Thymus (tissue), 11 donors: Measurements from ENCODE around the gene GLRA1. TPM values are rescaled to one million over a fixed set of nuclear protein-coding genes. Genes with fewer than 3 reads are reported as not detected.
"Not testable (repeated sequence)": the region's sequence is repeated elsewhere in the genome, so short reads cannot be mapped to it uniquely, and the experiment has no call there.

Experiments used
- DNase-seq, 9 donors: peaks; one replicate each; pipeline ENCODE4 v3.0.0-alpha.2; 2013; ENCODE audit warnings: low spot score in 9 of 9, low read depth in 6 of 9, missing footprints in 1 of 9
- H3K27ac ChIP-seq, 2 donors: one replicate each; pipeline ENCODE4 v1.5.1; 2013; ENCODE audit warnings: control low read depth in 1 of 2, low read depth in 1 of 2, low read length in 1 of 2, mild to moderate bottlenecking in 1 of 2, moderate library complexity in 1 of 2
- H3K27me3 ChIP-seq, 2 donors: one replicate each; pipeline ENCODE4 v1.5.1; 2013; ENCODE audit warnings: low read length in 1 of 2; ENCODE audit not compliant: control insufficient read depth in 2 of 2, insufficient read depth in 1 of 2
- H3K36me3 ChIP-seq, 2 donors: one replicate each; pipeline ENCODE4 v1.5.1; 2013; ENCODE audit warnings: low read length in 1 of 2, mild to moderate bottlenecking in 1 of 2, moderate library complexity in 1 of 2; ENCODE audit not compliant: control insufficient read depth in 2 of 2, insufficient read depth in 2 of 2
- H3K4me1 ChIP-seq, 2 donors: one replicate each; pipeline ENCODE4 v1.5.1; 2013; ENCODE audit warnings: low read length in 2 of 2; ENCODE audit not compliant: control insufficient read depth in 2 of 2, insufficient read depth in 2 of 2
- H3K4me3 ChIP-seq, 2 donors: one replicate each; pipeline ENCODE4 v1.5.1; 2013; ENCODE audit warnings: low read length in 2 of 2, control low read depth in 1 of 2, mild to moderate bottlenecking in 1 of 2
- H3K9me3 ChIP-seq, 2 donors: one replicate each; pipeline ENCODE4 v1.5.1; 2013; ENCODE audit warnings: low read length in 1 of 2, mild to moderate bottlenecking in 1 of 2; ENCODE audit not compliant: control insufficient read depth in 2 of 2, insufficient read depth in 1 of 2
- WGBS: extraction: QIAGEN DNeasy Blood & Tissue Kit; methylation state at CpG from one replicate; pipeline ENCODE4 v1.1.7; 2013; 5-methylcytosine and 5-hydroxymethylcytosine counted together
- polyA plus RNA-seq: library from polyadenylated mRNA; stranded (reverse); fragments of 200-250 nt; gene quantifications from one replicate; pipeline ENCODE4 v1.2.3, GENCODE V29; 2013
- total RNA-seq: library from RNA; stranded (reverse); fragments of 120-200 nt; gene quantifications from one replicate; pipeline ENCODE4 v1.2.4, GENCODE V29; 2013
- donor health status: healthy.

The GLRA1 gene
- total and polyA plus RNA-seq, 2 donors = not detected

DNA sequence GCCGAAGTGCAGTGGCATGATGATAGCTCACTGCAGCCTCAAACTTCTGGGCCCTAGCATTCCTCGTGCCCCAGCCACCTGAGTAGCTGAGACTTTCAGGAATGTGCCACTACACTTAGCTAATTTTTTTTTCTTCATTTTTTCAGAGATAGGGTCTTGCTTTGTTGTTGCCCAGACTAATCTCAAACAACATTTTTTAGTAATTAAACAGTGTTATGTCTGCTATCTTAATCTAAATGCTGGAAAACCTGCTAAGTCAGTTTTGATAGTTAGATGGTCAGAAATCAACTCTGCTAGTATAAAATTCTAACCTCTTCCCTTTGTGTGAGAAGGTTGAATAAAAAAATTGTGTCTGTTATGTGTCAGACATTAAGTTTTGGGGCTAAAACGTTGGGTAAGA lies 140.5 kb downstream of the GLRA1 start:
- no peak for DNase-seq
- H3K4me3 ChIP-seq = no peak overlapping the region
- WGBS = 86% methylated on average over 3 of the region's 3 CpGs
- H3K36me3 ChIP-seq = peaks cover 5 to 26% of the 10 kb centered on the region in 2 donors
- no peak overlapping the region for H3K27ac ChIP-seq
- no peaks in the 10 kb centered on the region for H3K27me3 ChIP-seq
- H3K4me1 ChIP-seq = no peaks in the 10 kb centered on the region
- no peaks in the 10 kb centered on the region for H3K9me3 ChIP-seq

DNA sequence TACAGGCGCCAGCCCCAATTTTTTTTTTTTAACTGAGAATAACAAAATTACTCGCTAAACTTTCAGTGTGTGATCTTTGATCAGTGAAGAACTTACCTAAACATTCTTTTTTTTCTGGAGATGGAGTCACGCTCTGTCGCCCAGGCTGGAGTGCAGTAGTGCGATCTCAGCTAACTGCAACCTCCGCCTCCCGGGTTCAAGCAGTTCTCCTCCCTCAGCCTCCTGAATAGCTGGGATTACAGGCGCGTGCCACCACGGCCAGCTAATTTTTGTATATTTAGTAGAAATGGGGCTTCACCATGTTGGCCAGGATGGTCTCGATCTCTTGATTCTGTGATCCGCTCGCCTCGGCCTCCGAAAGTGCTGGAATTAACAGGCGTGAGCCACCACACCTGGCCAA lies 141.0 kb downstream of the GLRA1 start:
- H3K9me3 ChIP-seq, H3K4me3 ChIP-seq, DNase-seq, H3K27ac ChIP-seq, H3K4me1 ChIP-seq, H3K27me3 ChIP-seq: not testable (repeated sequence)
- peaks cover 6 to 24% of the 10 kb centered on the region in 2 donors for H3K36me3 ChIP-seq
- 98% methylated on average over 16 of the region's 16 CpGs for WGBS

DNA sequence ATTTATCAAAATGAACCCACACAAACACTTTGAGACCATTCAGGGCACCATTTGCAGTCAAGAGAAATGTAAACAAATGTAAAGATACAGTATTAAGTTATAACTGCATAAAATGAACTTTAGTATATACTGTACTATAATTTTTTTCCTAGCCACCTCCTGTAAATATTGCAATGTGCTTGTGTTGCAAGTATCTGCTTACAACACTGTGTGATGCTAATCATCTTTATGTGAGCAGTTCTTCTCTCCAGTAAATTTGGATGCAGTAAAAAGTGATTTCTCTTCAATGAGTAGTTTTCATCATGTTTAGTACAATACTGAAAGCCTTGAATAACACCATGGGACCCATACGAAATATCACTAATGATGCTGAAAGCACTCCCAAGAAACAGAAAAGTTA lies 143.4 kb downstream of the GLRA1 start:
- no peaks in the 10 kb centered on the region for H3K9me3 ChIP-seq
- no peak overlapping the region for H3K4me3 ChIP-seq
- no peak overlapping the region for H3K27ac ChIP-seq
- 75% methylated on average over 1 of the region's 1 CpG for WGBS
- H3K36me3 ChIP-seq = peaks cover 3 to 17% of the 10 kb centered on the region in 2 donors
- DNase-seq = no peak
- H3K4me1 ChIP-seq = no peaks in the 10 kb centered on the region
- no peaks in the 10 kb centered on the region for H3K27me3 ChIP-seq

DNA sequence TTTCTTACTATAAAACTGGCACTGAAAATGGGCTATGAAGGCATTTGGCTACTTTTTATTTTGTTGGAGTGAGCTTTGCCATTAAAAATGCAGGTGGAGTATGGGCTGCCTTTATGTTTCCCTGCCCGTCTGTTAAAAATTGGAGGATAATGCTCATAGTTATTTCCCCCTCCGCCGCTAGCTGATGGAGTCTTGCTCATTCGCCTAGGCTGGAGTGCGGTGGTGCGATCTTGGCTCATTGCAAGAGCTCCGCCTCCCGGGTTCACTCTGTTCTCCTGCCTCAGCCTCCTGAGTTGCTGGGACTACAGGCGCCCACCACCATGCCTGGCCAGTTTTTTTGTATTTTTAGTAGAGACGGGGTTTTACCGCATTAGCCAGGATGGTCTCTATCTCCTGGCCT lies 144.3 kb downstream of the GLRA1 start:
- no peak for DNase-seq
- H3K27ac ChIP-seq = no peak overlapping the region
- H3K4me3 ChIP-seq = no peak overlapping the region
- H3K4me1 ChIP-seq = no peaks in the 10 kb centered on the region
- H3K36me3 ChIP-seq = peaks cover 3 to 17% of the 10 kb centered on the region in 2 donors
- 97% methylated on average over 11 of the region's 11 CpGs for WGBS
- no peaks in the 10 kb centered on the region for H3K9me3 ChIP-seq
- H3K27me3 ChIP-seq = no peaks in the 10 kb centered on the region

DNA sequence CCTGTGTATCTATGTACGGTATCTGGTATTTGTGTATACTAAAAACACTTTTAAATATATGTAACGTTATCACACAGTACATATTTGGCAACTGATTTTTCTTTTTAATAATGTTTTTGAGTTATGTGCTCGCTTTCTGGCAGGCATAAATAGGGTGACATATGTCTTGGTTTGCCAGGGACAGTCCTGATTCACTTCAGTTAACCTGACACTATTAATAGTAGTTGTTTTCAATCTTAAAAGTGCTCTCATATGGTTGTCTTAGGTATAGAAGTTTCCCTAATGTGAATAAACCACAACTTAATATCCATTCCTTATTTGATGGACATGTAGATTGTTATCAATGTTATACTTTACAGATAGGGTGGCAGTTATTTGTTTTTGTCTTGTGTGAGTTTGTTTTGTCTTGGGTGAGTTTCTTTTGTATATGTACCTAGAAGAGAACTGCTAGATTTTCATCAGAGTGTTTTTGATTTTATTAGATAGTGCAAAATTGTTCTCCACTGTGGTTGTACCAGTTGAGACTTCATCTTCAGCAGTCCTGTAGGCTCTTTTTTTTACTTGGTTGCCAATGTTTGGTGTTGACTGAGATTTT lies 145.0 kb downstream of the GLRA1 start:
- H3K27ac ChIP-seq = no peak overlapping the region
- 92% methylated on average over 3 of the region's 3 CpGs for WGBS
- H3K27me3 ChIP-seq = no peaks in the 10 kb centered on the region
- peaks cover 1 to 3% of the 10 kb centered on the region in 2 donors for H3K4me1 ChIP-seq
- no peaks in the 10 kb centered on the region for H3K9me3 ChIP-seq
- H3K4me3 ChIP-seq = no peak overlapping the region
- DNase-seq = no peak
- H3K36me3 ChIP-seq = peaks cover 3 to 17% of the 10 kb centered on the region in 2 donors

DNA sequence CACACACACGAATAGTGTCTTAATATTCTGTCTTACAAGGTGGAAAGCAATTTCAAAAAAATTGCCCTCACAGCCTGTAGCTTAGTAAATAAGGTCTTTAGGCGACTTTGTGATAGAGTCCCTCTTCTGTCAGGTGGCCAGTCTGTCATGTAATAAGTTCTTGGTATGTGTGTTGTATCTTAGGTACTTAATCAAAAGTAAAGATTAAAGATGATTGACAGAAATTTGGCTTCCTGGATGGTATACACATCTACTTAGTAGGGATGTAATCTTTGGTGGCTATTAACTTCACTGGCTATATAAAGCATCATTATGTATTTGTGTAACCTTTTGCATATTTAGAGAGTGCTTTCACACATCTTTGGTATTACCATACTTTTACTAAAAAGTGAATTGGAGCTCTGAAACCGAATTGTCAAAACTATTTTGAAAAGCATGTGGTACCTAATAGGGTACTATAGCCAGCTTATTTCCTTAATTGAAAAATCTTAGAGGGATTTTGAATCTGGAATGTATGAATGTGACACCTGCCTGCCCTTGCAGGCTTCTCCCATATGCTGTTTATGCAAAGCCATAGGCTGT lies 149.5 kb downstream of the GLRA1 start:
- Histone ChIP-seq H3K4me3 (no peak overlapping the region), H3K9me3 (no peaks in the 10 kb centered on the region), H3K27ac (no peak overlapping the region), H3K4me1 (peaks cover 8 to 10% of the 10 kb centered on the region in 2 donors), H3K36me3 (peaks cover 3 to 17% of the 10 kb centered on the region in 2 donors), H3K27me3 (no peaks in the 10 kb centered on the region)
- DNase-seq = no peak
- WGBS = 70% methylated on average over 3 of the region's 3 CpGs

DNA sequence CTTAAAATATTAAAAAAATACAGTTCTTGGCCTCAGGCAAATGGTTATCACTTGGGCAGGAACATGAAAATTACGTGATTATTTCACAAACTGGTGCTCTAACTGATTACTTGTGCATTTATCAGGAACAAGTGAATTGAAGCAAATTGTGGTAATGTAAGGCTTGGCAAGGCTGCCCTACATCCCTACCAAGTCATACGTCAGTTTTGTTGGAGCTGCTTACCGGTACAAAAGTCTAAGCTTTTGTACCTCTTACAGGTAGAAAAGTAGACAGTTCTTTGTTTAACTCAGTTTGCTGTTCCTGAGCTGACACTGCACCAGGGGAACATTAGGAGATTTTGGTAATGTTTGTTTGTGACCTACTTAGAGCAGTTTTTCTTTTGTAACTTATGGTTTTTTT lies 150.7 kb downstream of the GLRA1 start:
- Histone ChIP-seq H3K9me3 (no peaks in the 10 kb centered on the region), H3K27ac (peak overlapping the region in 1 of 2 donors; percentile 65), H3K4me1 (peaks cover 12 to 16% of the 10 kb centered on the region in 2 donors), H3K4me3 (peak overlapping the region; percentile 76 to 94), H3K27me3 (no peaks in the 10 kb centered on the region), H3K36me3 (peaks cover 2 to 16% of the 10 kb centered on the region in 2 donors)
- peak in 1 of 9 donors; percentile 41 for DNase-seq
- WGBS = 9% methylated on average over 3 of the region's 3 CpGs

DNA sequence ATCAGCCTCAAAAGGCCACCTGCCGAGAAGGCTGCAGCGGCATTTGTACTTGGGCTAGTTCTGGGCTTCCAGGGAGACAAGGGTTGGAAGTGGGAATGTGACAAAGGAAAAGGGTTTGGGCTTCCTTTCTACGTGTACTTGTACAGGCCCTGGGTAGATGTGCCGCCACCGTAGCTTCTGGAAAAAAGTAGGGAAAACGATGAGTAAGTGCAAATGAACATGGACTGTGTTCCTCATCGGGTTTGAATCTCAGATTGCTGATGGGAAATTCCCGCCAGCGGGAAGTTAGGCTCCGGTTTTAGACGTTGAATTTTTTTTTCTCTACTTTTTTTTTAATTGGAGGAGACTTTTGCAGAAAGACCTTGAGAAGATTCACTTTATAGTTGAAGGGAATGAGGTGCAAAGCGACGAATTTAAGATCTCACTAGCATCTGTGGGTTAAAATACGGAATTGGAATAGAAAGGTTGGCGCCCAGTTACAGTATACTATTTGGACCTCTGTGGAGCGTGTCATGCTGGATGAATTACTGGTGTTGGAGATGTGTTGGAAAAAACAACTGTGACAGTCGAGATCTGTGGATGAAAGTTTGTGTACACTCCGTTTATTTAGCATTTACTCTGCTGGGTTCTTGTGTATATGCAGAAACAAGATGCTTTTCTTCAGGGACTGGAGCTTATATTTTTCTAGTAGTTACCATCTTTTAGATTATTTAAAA lies 151.6 kb downstream of the GLRA1 start:
- DNase-seq = no peak
- H3K4me3 ChIP-seq = peak overlapping the region; percentile 76 to 94
- H3K9me3 ChIP-seq = no peaks in the 10 kb centered on the region
- peaks cover 0 to 11% of the 10 kb centered on the region in 2 donors for H3K36me3 ChIP-seq
- H3K27ac ChIP-seq = peak overlapping the region; percentile 87 to 90
- peaks cover 12 to 16% of the 10 kb centered on the region in 2 donors for H3K4me1 ChIP-seq
- WGBS = 1% methylated on average over 18 of the region's 18 CpGs
- no peaks in the 10 kb centered on the region for H3K27me3 ChIP-seq
